Measurements from ENCODE around the gene NACC1.

Gene NACC1

GRCh38 chr19:13120817-13121216 is 2.8 kb downstream of the NACC1 start:
- no peak for DNase-seq (ENCODE audit: low spot score)

GRCh38 chr19:13121551-13122274 is 3.6 kb downstream of the NACC1 start:
- DNase-seq (ENCODE audit: low spot score) = no peak

- no peak for DNase-seq (ENCODE audit: low spot score)
These were observed 4.3 kb downstream of the NACC1 start for GRCh38 chr19:13122275-13122878.

- no peak for DNase-seq (ENCODE audit: low spot score)
These were observed 5.2 kb downstream of the NACC1 start for GRCh38 chr19:13122980-13123957.

- no peak for DNase-seq (ENCODE audit: low spot score)
These were observed 9.0 kb downstream of the NACC1 start for GRCh38 chr19:13127051-13127450.

- DNase-seq (ENCODE audit: low spot score) = no peak
These were observed 9.9 kb downstream of the NACC1 start for GRCh38 chr19:13127811-13128575.

- DNase-seq (ENCODE audit: low spot score) = no peak
These were observed 10.5 kb downstream of the NACC1 start for GRCh38 chr19:13128583-13128982.

- no peak for DNase-seq (ENCODE audit: low spot score)
These were observed 11.3 kb downstream of the NACC1 start for GRCh38 chr19:13129384-13129783.

- DNase-seq (ENCODE audit: low spot score) = no peak
These were observed 12.9 kb downstream of the NACC1 start for GRCh38 chr19:13130886-13131490.

GRCh38 chr19:13132471-13133180 is 14.6 kb downstream of the NACC1 start:
- no peak for DNase-seq (ENCODE audit: low spot score)

- no peak for DNase-seq (ENCODE audit: low spot score)
These were observed 15.3 kb downstream of the NACC1 start for GRCh38 chr19:13133241-13133870.

- DNase-seq (ENCODE audit: low spot score) = no peak
These were observed 16.6 kb downstream of the NACC1 start for GRCh38 chr19:13134626-13135025.

GRCh38 chr19:13135068-13136062 is 17.3 kb downstream of the NACC1 start:
- no peak for DNase-seq (ENCODE audit: low spot score)

- DNase-seq (ENCODE audit: low spot score) = no peak
These were observed 19.3 kb downstream of the NACC1 start for GRCh38 chr19:13137290-13137794.

- DNase-seq (ENCODE audit: low spot score) = no peak
These were observed 20.3 kb downstream of the NACC1 start for GRCh38 chr19:13138171-13138915.

- no peak for DNase-seq (ENCODE audit: low spot score)
These were observed 20.8 kb downstream of the NACC1 start for GRCh38 chr19:13138916-13139198.

GRCh38 chr19:13139633-13140311 is 21.7 kb downstream of the NACC1 start:
- DNase-seq (ENCODE audit: low spot score) = no peak

Data from kidney capillary endothelial cell (primary cell).